H9 (cell line): ENCODE results near the gene EML1. TPM values are rescaled to one million over a fixed set of nuclear protein-coding genes. Genes with fewer than 3 reads are reported as not detected.

ENCODE experiments used
- DNase-seq: peaks from one replicate; pipeline ENCODE4 v3.0.0-alpha.2; 2017
- H2AFZ ChIP-seq: one replicate; pipeline ENCODE4 v1.6.1; 2013; ENCODE audit warnings: mild to moderate bottlenecking, low read length, control low read depth, moderate library complexity
- H2AK5ac ChIP-seq: 2 replicates; pipeline ENCODE4 v1.6.1; 2013; ENCODE audit warnings: low read length, control low read depth, mixed read lengths; ENCODE audit not compliant: insufficient read length
- H2BK120ac ChIP-seq: one replicate; pipeline ENCODE4 v1.6.1; 2013; ENCODE audit warnings: low read depth, mild to moderate bottlenecking, low read length, control low read depth, inconsistent platforms; ENCODE audit not compliant: poor library complexity, severe bottlenecking
- H2BK12ac ChIP-seq: 2 replicates; pipeline ENCODE4 v1.6.1; 2013; ENCODE audit warnings: low read length, control low read depth, mixed read lengths, low read depth; ENCODE audit not compliant: insufficient read length
- H2BK15ac ChIP-seq: 2 replicates; pipeline ENCODE4 v1.6.1; 2013; ENCODE audit warnings: low read depth, low read length, control low read depth
- H2BK20ac ChIP-seq: one replicate; pipeline ENCODE4 v1.6.1; 2013; ENCODE audit warnings: low read depth, mild to moderate bottlenecking, low read length, control low read depth, inconsistent platforms; ENCODE audit not compliant: poor library complexity, severe bottlenecking
- H2BK5ac ChIP-seq: 2 replicates; pipeline ENCODE4 v1.6.1; 2013; ENCODE audit warnings: low read length, control low read depth, mixed read lengths; ENCODE audit not compliant: insufficient read length
- H3K14ac ChIP-seq: 2 replicates; pipeline ENCODE4 v1.6.1; 2013; ENCODE audit warnings: low read length, control low read depth; ENCODE audit not compliant: insufficient read depth
- H3K18ac ChIP-seq: 2 replicates; pipeline ENCODE4 v1.6.1; 2013; ENCODE audit warnings: low read depth, mild to moderate bottlenecking, mixed read lengths, low read length, control low read depth; ENCODE audit not compliant: insufficient read length
- H3K23ac ChIP-seq: 2 replicates; pipeline ENCODE4 v1.6.1; 2013; ENCODE audit warnings: low read length, control low read depth, mixed read lengths, low read depth; ENCODE audit not compliant: insufficient read length
- H3K23me2 ChIP-seq: 2 replicates; pipeline ENCODE4 v1.6.1; 2013; ENCODE audit warnings: low read depth, mild to moderate bottlenecking, mixed read lengths, low read length, control low read depth; ENCODE audit not compliant: insufficient read length, poor library complexity, severe bottlenecking
- H3K27ac ChIP-seq: 2 replicates; pipeline ENCODE4 v1.5.1; 2013; ENCODE audit warnings: low read length, control low read depth, mixed read lengths, low read depth; ENCODE audit not compliant: insufficient read length
- H3K27me3 ChIP-seq: 2 replicates; pipeline ENCODE4 v1.6.1; 2013; ENCODE audit warnings: low read length, control low read depth, inconsistent platforms; ENCODE audit not compliant: insufficient read depth
- H3K4ac ChIP-seq: 2 replicates; pipeline ENCODE4 v1.6.1; 2013; ENCODE audit warnings: low read depth, mild to moderate bottlenecking, control low read depth, inconsistent platforms, low read length, moderate library complexity
- H3K4me1 ChIP-seq: 2 replicates; pipeline ENCODE4 v1.6.1; 2013; ENCODE audit warnings: low read length, control low read depth, inconsistent platforms; ENCODE audit not compliant: insufficient read depth
- H3K4me2 ChIP-seq: 2 replicates; pipeline ENCODE4 v1.6.1; 2013; ENCODE audit warnings: low read length, control low read depth, mixed read lengths; ENCODE audit not compliant: insufficient read length, insufficient read depth
- H3K56ac ChIP-seq: 2 replicates; pipeline ENCODE4 v1.6.1; 2013; ENCODE audit warnings: low read depth, mild to moderate bottlenecking, mixed read lengths, low read length, control low read depth; ENCODE audit not compliant: insufficient read length
- H3K79me1 ChIP-seq: 2 replicates; pipeline ENCODE4 v1.6.1; 2013; ENCODE audit warnings: low read depth, mild to moderate bottlenecking, moderate library complexity, low read length, control low read depth, inconsistent platforms; ENCODE audit not compliant: insufficient read depth, poor library complexity, severe bottlenecking
- H3K79me2 ChIP-seq: 2 replicates; pipeline ENCODE4 v1.6.1; 2013; ENCODE audit warnings: low read length, control low read depth, inconsistent platforms; ENCODE audit not compliant: insufficient read depth
- H3K9ac ChIP-seq: 2 replicates; pipeline ENCODE4 v1.6.1; 2013; ENCODE audit warnings: low read length, control low read depth, mixed read lengths; ENCODE audit not compliant: insufficient read length; ENCODE audit errors: extremely low read depth
- H3K9me3 ChIP-seq: one replicate; pipeline ENCODE4 v1.6.1; 2013; ENCODE audit warnings: low read depth, low read length, inconsistent platforms; ENCODE audit not compliant: control insufficient read depth
- H3T11ph ChIP-seq: one replicate; pipeline ENCODE4 v1.6.1; 2013; ENCODE audit warnings: mild to moderate bottlenecking, low read length, control low read depth, inconsistent platforms
- H4K20me1 ChIP-seq: one replicate; pipeline ENCODE4 v1.6.1; 2013; ENCODE audit not compliant: control insufficient read depth, insufficient read length, insufficient read depth
- H4K5ac ChIP-seq: 2 replicates; pipeline ENCODE4 v1.6.1; 2013; ENCODE audit warnings: low read depth, mild to moderate bottlenecking, mixed read lengths, low read length, control low read depth; ENCODE audit not compliant: insufficient read length
- H4K8ac ChIP-seq: replicated peaks from 2 replicates; pipeline ENCODE4 v1.6.1; 2013; ENCODE audit warnings: low read length, control low read depth, mixed read lengths, low read depth; ENCODE audit not compliant: insufficient read length
- H4K91ac ChIP-seq: 2 replicates; pipeline ENCODE4 v1.6.1; 2013; ENCODE audit warnings: low read depth, mild to moderate bottlenecking, moderate library complexity, mixed read lengths, low read length, control low read depth; ENCODE audit not compliant: insufficient read length
- H3K27ac Mint-ChIP-seq, 3 experiments: 2 replicates in 2 of 3; 3 replicates in 1 of 3; pipeline ENCODE4 v1.8.0; 2020 to 2021; ENCODE audit warnings: mixed read lengths in 3 of 3, mild to moderate bottlenecking in 1 of 3, moderate library complexity in 1 of 3
- H3K27me3 Mint-ChIP-seq: 2 replicates; pipeline ENCODE4 v1.8.0; 2021; ENCODE audit warnings: low read depth, mild to moderate bottlenecking, moderate library complexity, mixed read lengths
- H3K36me3 Mint-ChIP-seq, 3 experiments: 2 replicates in 2 of 3; 3 replicates in 1 of 3; pipeline ENCODE4 v1.8.0; 2020 to 2021; ENCODE audit warnings: low read depth in 3 of 3, mixed read lengths in 3 of 3; ENCODE audit not compliant: insufficient read depth in 1 of 3
- H3K4me1 Mint-ChIP-seq, 2 experiments: 2 replicates each; pipeline ENCODE4 v1.8.0; 2020; ENCODE audit warnings: mixed read lengths in 2 of 2
- H3K4me3 Mint-ChIP-seq, 2 experiments: 2 replicates in 1 of 2; 3 replicates in 1 of 2; pipeline ENCODE4 v1.8.0; 2020 to 2021; ENCODE audit warnings: mild to moderate bottlenecking in 2 of 2, mixed read lengths in 2 of 2, moderate library complexity in 1 of 2
- H3K9me3 Mint-ChIP-seq, 2 experiments: 2 replicates in 1 of 2; 3 replicates in 1 of 2; pipeline ENCODE4 v1.8.0; 2020; ENCODE audit warnings: mild to moderate bottlenecking in 2 of 2, mixed read lengths in 2 of 2, moderate library complexity in 1 of 2
- WGBS: extraction: QIAGEN DNeasy Blood & Tissue Kit; methylation state at CpG from one replicate; pipeline ENCODE4 v1.1.7; 2013; ENCODE audit warnings: missing lambda C conversion rate, low lambda C conversion rate, mixed read lengths; ENCODE audit not compliant: insufficient read length; ENCODE audit errors: extremely low coverage; 5-methylcytosine and 5-hydroxymethylcytosine counted together
- total RNA-seq: library from RNA; stranded (reverse); gene quantifications from 2 replicates; pipeline ENCODE4 v1.2.1, GENCODE V29; 2021
- TF ChIP-seq, protein P1 (sequence below): fragments of 200-600 bp; sonication (generic); conservative IDR thresholded peaks from 3 replicates; pipeline ENCODE4 v1.8.0; 2021; ENCODE audit warnings: antibody characterized with exemption, mild to moderate bottlenecking

EML1 gene
- total RNA-seq, 1 experiment from 2014 or later = 16.7 TPM

DNA sequence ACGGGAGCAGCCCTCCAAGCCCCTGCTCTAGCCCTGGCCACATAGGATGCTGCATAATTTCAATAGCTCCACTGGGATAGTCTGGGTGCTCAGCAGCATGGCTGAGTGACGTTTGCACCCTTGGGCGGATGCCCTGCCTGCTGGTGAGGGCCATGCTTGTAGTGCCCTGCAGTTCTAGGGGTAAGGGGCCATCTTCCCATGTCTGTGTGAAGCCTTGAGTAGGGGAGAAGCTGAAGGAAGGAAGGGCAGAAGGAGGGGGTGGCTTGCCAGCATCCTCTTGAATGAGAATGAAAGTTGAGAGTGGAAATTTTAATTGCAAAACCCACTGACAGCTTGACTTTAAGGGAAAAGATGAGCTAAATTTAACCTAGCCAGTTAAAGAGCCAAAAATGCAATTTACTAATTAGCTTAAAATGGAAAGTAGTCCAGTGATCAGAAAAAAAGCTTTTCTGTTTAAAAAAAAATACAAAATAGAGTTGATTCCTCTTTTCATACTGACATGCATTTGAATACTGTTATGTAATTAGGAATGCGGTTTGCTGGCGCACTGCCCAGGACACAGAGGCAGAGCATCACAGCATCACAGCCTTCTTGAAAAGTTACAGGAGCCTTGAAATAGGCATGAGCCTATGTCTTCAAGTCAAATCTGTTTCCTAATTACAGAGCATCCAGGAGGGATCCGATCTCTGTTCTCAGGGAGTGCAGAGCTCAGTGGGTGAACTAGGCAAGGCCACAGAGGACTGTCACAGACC is 18.5 kb upstream of the EML1 start:
- Histone ChIP-seq H3K4me2 (peak overlapping the region; percentile 3), H3K27me3 (no peaks in the 10 kb centered on the region; the same call in 1 of the 2 replicates), H3K79me1 (no peaks in the 10 kb centered on the region), H3K23ac (no peak overlapping the region), H3K56ac (no peak overlapping the region), H3K4ac (no peak overlapping the region), H4K91ac (no peak overlapping the region), H3K79me2 (no peaks in the 10 kb centered on the region), H3K9me3 (no peaks in the 10 kb centered on the region), H4K5ac (no peak overlapping the region), H2BK12ac (no peak overlapping the region), H2AFZ (no peak overlapping the region), H3K18ac (no peak overlapping the region), H2AK5ac (no peak overlapping the region), H3K14ac (no peak overlapping the region), H2BK120ac (no peak overlapping the region), H3K27ac (no peak overlapping the region), H3K9ac (no peak overlapping the region), H4K8ac (no peak overlapping the region), H2BK5ac (no peak overlapping the region), H3K4me1 (peaks cover 17% of the 10 kb centered on the region; the same call in 1 of the 2 replicates), H3T11ph (no peak overlapping the region), H4K20me1 (no peaks in the 10 kb centered on the region), H2BK15ac (no peak overlapping the region), H3K23me2 (no peaks in the 10 kb centered on the region), H2BK20ac (no peak overlapping the region)
- WGBS = no CpG with 5 or more reads among the region's 6 CpGs
- Mint-ChIP-seq H3K36me3 (peaks cover 3 to 15% (median 6%) of the 10 kb centered on the region in 3 experiments; a peak in 6 of 7 replicates), H3K27ac (peak overlapping the region in 2 of 3 experiments; percentile 3 to 8; a peak in 3 of 7 replicates), H3K9me3 (peaks cover 13 to 18% of the 10 kb centered on the region in 2 experiments), H3K4me1 (peaks cover 34 to 36% of the 10 kb centered on the region in 2 experiments), H3K4me3 (peak overlapping the region in 1 of 2 experiments; percentile 15; a peak in 3 of 5 replicates), H3K27me3 (peaks cover 19% of the 10 kb centered on the region)
- no peak for DNase-seq
- TF ChIP-seq, protein P1, sequence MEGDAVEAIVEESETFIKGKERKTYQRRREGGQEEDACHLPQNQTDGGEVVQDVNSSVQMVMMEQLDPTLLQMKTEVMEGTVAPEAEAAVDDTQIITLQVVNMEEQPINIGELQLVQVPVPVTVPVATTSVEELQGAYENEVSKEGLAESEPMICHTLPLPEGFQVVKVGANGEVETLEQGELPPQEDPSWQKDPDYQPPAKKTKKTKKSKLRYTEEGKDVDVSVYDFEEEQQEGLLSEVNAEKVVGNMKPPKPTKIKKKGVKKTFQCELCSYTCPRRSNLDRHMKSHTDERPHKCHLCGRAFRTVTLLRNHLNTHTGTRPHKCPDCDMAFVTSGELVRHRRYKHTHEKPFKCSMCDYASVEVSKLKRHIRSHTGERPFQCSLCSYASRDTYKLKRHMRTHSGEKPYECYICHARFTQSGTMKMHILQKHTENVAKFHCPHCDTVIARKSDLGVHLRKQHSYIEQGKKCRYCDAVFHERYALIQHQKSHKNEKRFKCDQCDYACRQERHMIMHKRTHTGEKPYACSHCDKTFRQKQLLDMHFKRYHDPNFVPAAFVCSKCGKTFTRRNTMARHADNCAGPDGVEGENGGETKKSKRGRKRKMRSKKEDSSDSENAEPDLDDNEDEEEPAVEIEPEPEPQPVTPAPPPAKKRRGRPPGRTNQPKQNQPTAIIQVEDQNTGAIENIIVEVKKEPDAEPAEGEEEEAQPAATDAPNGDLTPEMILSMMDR = no peak
